Gastrocnemius medialis (tissue), 4 donors: ENCODE results near the gene KCNIP3. TPM values are rescaled to one million over a fixed set of nuclear protein-coding genes. Genes with fewer than 3 reads are reported as not detected.

ENCODE experiments used
- ATAC-seq, 2 donors: fragments of 150-250 bp; one replicate each; pipeline ENCODE4 v1.9.1; 2016
- DNase-seq, 2 donors: peaks; one replicate each; pipeline ENCODE4 v3.0.0-alpha.2; 2019
- H3K27ac ChIP-seq, 4 donors: fragments of 200-600 bp; sonication (generic); 1 replicate in 1 of 4; 2 replicates in 3 of 4; pipeline ENCODE4 v1.5.1; 2016 to 2018; ENCODE audit warnings: mild to moderate bottlenecking in 2 of 4, moderate library complexity in 1 of 4
- H3K27me3 ChIP-seq, 3 donors: fragments of 200-600 bp; sonication (generic) in 2 of 3; 1 replicate in 1 of 3; 2 replicates in 2 of 3; pipeline versions ENCODE4 v1.5.1 to v1.6.0; 2016 to 2019; ENCODE audit warnings: mild to moderate bottlenecking in 1 of 3, moderate library complexity in 1 of 3
- H3K36me3 ChIP-seq, 2 donors: fragments of 200-600 bp; sonication (generic) in 1 of 2; one replicate each; pipeline ENCODE4 v1.5.1; 2017 to 2018
- H3K4me1 ChIP-seq, 2 donors: fragments of 200-600 bp; sonication (generic) in 1 of 2; one replicate each; pipeline ENCODE4 v1.5.1; 2016 to 2017; ENCODE audit warnings: mild to moderate bottlenecking in 2 of 2
- H3K4me3 ChIP-seq, 4 donors: fragments of 200-600 bp; sonication (generic) in 3 of 4; 1 replicate in 1 of 4; 2 replicates in 3 of 4; pipeline ENCODE4 v1.5.1; 2016 to 2019; ENCODE audit warnings: mild to moderate bottlenecking in 2 of 4
- H3K9me3 ChIP-seq, 3 donors: fragments of 200-600 bp; sonication (generic) in 2 of 3; 1 replicate in 1 of 3; 2 replicates in 2 of 3; pipeline ENCODE4 v1.5.1; 2016 to 2019
- CTCF ChIP-seq, 5 experiments: fragments of 450-650 bp in 3 of 5; fragments of 200-600 bp in 2 of 5; sonication (generic) in 2 of 5; IDR thresholded peaks in 4 of 5; conservative IDR thresholded peaks in 1 of 5; 1 replicate in 4 of 5; 2 replicates in 1 of 5; pipeline ENCODE4 v1.5.1; 2016 to 2019; ENCODE audit warnings: antibody characterized with exemption in 5 of 5, mild to moderate bottlenecking in 3 of 5, moderate library complexity in 3 of 5
- POLR2A ChIP-seq, 2 donors: fragments of 450-650 bp; IDR thresholded peaks; one replicate each; pipeline ENCODE4 v1.6.1; 2017; ENCODE audit warnings: antibody characterized with exemption in 2 of 2, mild to moderate bottlenecking in 2 of 2, moderate library complexity in 2 of 2
- in situ Hi-C, 4 donors: fragments of 200-750 bp; cut with MboI; loops; one replicate each; pipeline versions ENCODE4 v1.15.0 to v1.8.0; 2017; ENCODE audit warnings: low sequenced_read_pairs in 4 of 4
- intact Hi-C: fragments of 100-400 bp; cut with DNase I; formaldehyde crosslinking; loops from one replicate; pipeline ENCODE4 v1.15.1; 2023; ENCODE audit warnings: low total_unique reads
- total RNA-seq, 4 donors: library from RNA; depleted of rRNA; stranded (reverse); fragments of >200 nt; gene quantifications; one replicate each; pipeline versions ENCODE4 v1.1.0 to v1.2.3, GENCODE V29; 2016

Gene KCNIP3
- total RNA-seq, 4 donors from 2014 or later = 0.55 to 2.9 (median 1.0) TPM

GRCh38 chr2:95329891-95330793, 33.0 kb downstream of the KCNIP3 start:
- no peaks in the 10 kb centered on the region for H3K36me3 ChIP-seq
- in situ Hi-C loops (no loop called here), intact Hi-C loops (no loop called here)
- H3K27ac ChIP-seq = no peak overlapping the region
- TF ChIP-seq POLR2A (IDR thresholded peaks at IDR 0.05) (no peak), CTCF (IDR thresholded peaks at IDR 0.05 in 4 of 5, conservative IDR thresholded peaks at IDR 0.05 in 1 of 5) (no peak)
- no peak overlapping the region for H3K4me3 ChIP-seq
- no peak for DNase-seq
- H3K9me3 ChIP-seq = no peaks in the 10 kb centered on the region
- no peaks in the 10 kb centered on the region for H3K27me3 ChIP-seq
- no peak for ATAC-seq
- H3K4me1 ChIP-seq = no peaks in the 10 kb centered on the region

- no peak for ATAC-seq
- Histone ChIP-seq H3K4me3 (no peak overlapping the region), H3K4me1 (no peaks in the 10 kb centered on the region), H3K27ac (no peak overlapping the region), H3K27me3 (no peaks in the 10 kb centered on the region), H3K9me3 (no peaks in the 10 kb centered on the region), H3K36me3 (no peaks in the 10 kb centered on the region)
- intact Hi-C loops = no loop called here
- in situ Hi-C loops = no loop called here
- DNase-seq = no peak
- no peak for TF ChIP-seq POLR2A (IDR thresholded peaks at IDR 0.05)
- TF ChIP-seq CTCF (IDR thresholded peaks at IDR 0.05 in 4 of 5, conservative IDR thresholded peaks at IDR 0.05 in 1 of 5) = no peak
These were observed 33.7 kb downstream of the KCNIP3 start for GRCh38 chr2:95330794-95331338.

GRCh38 chr2:95331606-95332005, 34.5 kb downstream of the KCNIP3 start:
- H3K4me3 ChIP-seq = no peak overlapping the region
- H3K9me3 ChIP-seq = no peaks in the 10 kb centered on the region
- no peaks in the 10 kb centered on the region for H3K36me3 ChIP-seq
- in situ Hi-C loops (no loop called here), intact Hi-C loops (no loop called here)
- TF ChIP-seq CTCF (IDR thresholded peaks at IDR 0.05 in 4 of 5, conservative IDR thresholded peaks at IDR 0.05 in 1 of 5) (no peak), POLR2A (IDR thresholded peaks at IDR 0.05) (no peak)
- H3K27ac ChIP-seq = no peak overlapping the region
- no peak for ATAC-seq
- H3K27me3 ChIP-seq = no peaks in the 10 kb centered on the region
- no peak for DNase-seq
- H3K4me1 ChIP-seq = no peaks in the 10 kb centered on the region

GRCh38 chr2:95332036-95332435, 34.9 kb downstream of the KCNIP3 start:
- Histone ChIP-seq H3K36me3 (no peaks in the 10 kb centered on the region), H3K27me3 (no peaks in the 10 kb centered on the region), H3K4me3 (no peak overlapping the region), H3K9me3 (no peaks in the 10 kb centered on the region), H3K27ac (no peak overlapping the region), H3K4me1 (no peaks in the 10 kb centered on the region)
- TF ChIP-seq CTCF (IDR thresholded peaks at IDR 0.05 in 4 of 5, conservative IDR thresholded peaks at IDR 0.05 in 1 of 5) (no peak), POLR2A (IDR thresholded peaks at IDR 0.05) (no peak)
- in situ Hi-C loops = no loop called here
- DNase-seq = no peak
- intact Hi-C loops = no loop called here
- no peak for ATAC-seq
